Immature natural killer cell (primary cell): ENCODE results near the gene CARD16. TPM values are rescaled to one million over a fixed set of nuclear protein-coding genes. Genes with fewer than 3 reads are reported as not detected.
"Not testable (repeated sequence)": the region's sequence is repeated elsewhere in the genome, so short reads cannot be mapped to it uniquely, and the experiment has no call there.

ENCODE experiments used
- DNase-seq, 3 donors: peaks; one replicate each; pipeline ENCODE4 v3.0.0; 2022; ENCODE audit warnings: mixed read lengths in 1 of 3
- H3K27ac Mint-ChIP-seq, 6 donors: one replicate each; pipeline ENCODE4 v1.8.0; 2020; ENCODE audit warnings: mixed read lengths in 6 of 6, mild to moderate bottlenecking in 5 of 6, inconsistent platforms in 4 of 6, moderate library complexity in 3 of 6
- H3K27me3 Mint-ChIP-seq, 3 donors: one replicate each; pipeline ENCODE4 v1.8.0; 2020 to 2021; ENCODE audit warnings: low read depth in 3 of 3, mild to moderate bottlenecking in 3 of 3, mixed read lengths in 3 of 3, moderate library complexity in 3 of 3, inconsistent platforms in 1 of 3
- H3K36me3 Mint-ChIP-seq, 3 donors: one replicate each; pipeline ENCODE4 v1.8.0; 2020; ENCODE audit warnings: mixed read lengths in 3 of 3, inconsistent platforms in 2 of 3, mild to moderate bottlenecking in 2 of 3
- H3K4me1 Mint-ChIP-seq, 2 donors: one replicate each; pipeline ENCODE4 v1.8.0; 2020; ENCODE audit warnings: inconsistent platforms in 2 of 2, mild to moderate bottlenecking in 2 of 2, mixed read lengths in 2 of 2, moderate library complexity in 1 of 2
- H3K4me3 Mint-ChIP-seq, 5 donors: one replicate each; pipeline ENCODE4 v1.8.0; 2020; ENCODE audit warnings: mild to moderate bottlenecking in 5 of 5, mixed read lengths in 5 of 5, inconsistent platforms in 3 of 5, moderate library complexity in 3 of 5
- H3K9me3 Mint-ChIP-seq, 6 donors: one replicate each; pipeline ENCODE4 v1.8.0; 2020; ENCODE audit warnings: mild to moderate bottlenecking in 6 of 6, mixed read lengths in 6 of 6, inconsistent platforms in 4 of 6, moderate library complexity in 3 of 6
- polyA plus RNA-seq, 3 donors: library from polyadenylated mRNA; unstranded; fragments of 300-500 nt; fragmentation: Illumina TruSeq; gene quantifications; one replicate each; pipeline ENCODE4 v1.2.3, GENCODE V29; 2021

Gene CARD16
- polyA plus RNA-seq, result 100 to 1,000 TPM; 297 to 386 (median 368) TPM

GRCh38 chr11:105044557-105045524, at the start of gene CARD16:
TSS of gene CARD16 (minus strand) at chr11:105045335. CDS start at chr11:105045297, 38 bp downstream.
- H3K9me3 Mint-ChIP-seq, H3K27me3 Mint-ChIP-seq: not testable (repeated sequence)
- peaks cover 56 to 72% of the 10 kb centered on the region in 2 donors for H3K4me1 Mint-ChIP-seq
- peaks cover 24 to 26% (median 24%) of the 10 kb centered on the region in 3 donors for H3K36me3 Mint-ChIP-seq
- H3K4me3 Mint-ChIP-seq, result peak within 1 kb of the TSS; percentile 94 to 100 (median 97)
- H3K27ac Mint-ChIP-seq, result peak within 1 kb of the TSS; percentile 92 to 100 (median 98)
- peak; percentile 50 to 53 (median 51) for DNase-seq

DNA sequence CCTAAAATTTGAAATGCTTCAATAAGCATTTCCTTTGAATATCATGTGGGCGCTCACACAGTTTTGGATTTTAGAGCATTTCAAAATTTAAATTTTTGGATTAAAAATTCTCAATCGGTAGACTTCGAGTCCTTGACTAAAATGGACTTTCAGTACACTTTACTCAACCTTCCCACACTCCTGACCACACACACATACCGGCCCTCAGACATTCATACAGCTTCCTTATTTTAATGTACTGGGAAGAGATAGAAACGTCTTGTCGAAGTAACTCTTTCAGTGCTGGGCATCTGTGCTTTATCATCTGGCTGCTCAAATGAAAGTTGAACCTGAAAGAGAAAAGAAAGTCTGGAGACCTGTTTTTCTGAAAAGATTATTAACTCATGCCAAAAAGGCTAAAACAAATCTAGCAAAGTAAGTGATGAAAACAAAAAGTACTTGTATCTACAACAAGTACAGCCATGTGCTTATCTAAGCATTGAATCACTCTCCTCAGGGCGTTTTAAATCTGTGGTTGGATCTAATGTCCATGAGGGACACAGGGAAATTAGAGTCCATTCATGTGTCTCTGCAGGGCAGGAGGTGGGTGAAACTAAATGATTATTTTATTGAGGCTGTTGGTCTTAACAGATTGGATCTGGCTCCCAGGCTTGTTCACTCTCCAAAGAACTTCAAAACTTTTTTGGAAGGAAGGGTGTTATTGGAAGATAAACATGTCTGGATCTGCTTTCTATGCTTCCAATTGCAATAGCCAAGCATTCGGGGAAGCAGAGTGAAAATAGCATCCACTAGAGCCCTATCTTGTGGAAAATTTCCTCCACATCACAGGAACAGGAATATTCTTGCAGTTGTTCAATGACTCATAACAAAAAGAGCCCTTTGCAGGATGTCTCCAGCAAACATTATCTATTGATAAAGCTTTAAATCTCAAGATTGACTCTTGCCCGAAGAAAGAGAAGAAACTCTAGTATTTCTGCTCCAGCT, 47.4 kb upstream of the CARD16 start:
- no peaks in the 10 kb centered on the region for H3K36me3 Mint-ChIP-seq
- no peak overlapping the region for H3K27ac Mint-ChIP-seq
- peaks cover 0 to 6% (median 1%) of the 10 kb centered on the region in 3 donors for H3K27me3 Mint-ChIP-seq
- no peak overlapping the region for H3K4me3 Mint-ChIP-seq
- H3K9me3 Mint-ChIP-seq, result peaks cover 0 to 2% (median under 1%) of the 10 kb centered on the region in 6 donors
- DNase-seq, result no peak
- H3K4me1 Mint-ChIP-seq, result no peaks in the 10 kb centered on the region

- Mint-ChIP-seq H3K9me3 (no peaks in the 10 kb centered on the region), H3K4me3 (no peak overlapping the region), H3K27me3 (peaks cover 4 to 14% (median 12%) of the 10 kb centered on the region in 3 donors), H3K4me1 (peaks cover 14 to 18% of the 10 kb centered on the region in 2 donors), H3K27ac (no peak overlapping the region), H3K36me3 (no peaks in the 10 kb centered on the region)
- no peak for DNase-seq
Observed at GRCh38 chr11:105081412-105082150, 36.4 kb upstream of the CARD16 start.

- not testable (repeated sequence) for DNase-seq, H3K36me3 Mint-ChIP-seq, H3K9me3 Mint-ChIP-seq
- Mint-ChIP-seq H3K27ac (peak overlapping the region in 1 of 6 donors; percentile 1), H3K27me3 (peaks cover 0 to 10% (median 9%) of the 10 kb centered on the region in 3 donors), H3K4me1 (peaks cover 14 to 18% of the 10 kb centered on the region in 2 donors), H3K4me3 (peak overlapping the region in 1 of 5 donors; percentile 7)
Observed at GRCh38 chr11:105080171-105080906, 35.2 kb upstream of the CARD16 start.

DNA sequence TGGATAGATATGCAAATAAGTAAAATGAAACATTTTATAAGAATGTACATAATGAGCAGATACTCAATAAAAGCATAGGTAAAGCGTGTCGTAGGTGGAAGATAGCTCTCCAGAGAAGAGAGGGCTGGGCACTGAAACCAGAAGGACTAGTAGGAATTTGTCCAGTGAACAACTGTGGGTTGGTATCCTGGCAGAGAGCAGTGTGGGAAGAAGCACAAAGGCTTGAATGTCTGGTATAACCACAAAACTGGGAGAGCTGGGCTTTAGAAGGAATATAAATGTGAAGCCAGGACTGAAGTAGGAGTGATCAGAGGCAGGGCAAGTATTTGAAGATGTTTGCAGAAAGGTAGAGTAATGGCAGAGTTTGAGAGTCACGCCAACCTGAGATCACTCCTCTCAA, 33.1 kb upstream of the CARD16 start:
- no peaks in the 10 kb centered on the region for H3K9me3 Mint-ChIP-seq
- peaks cover 0 to 7% (median 7%) of the 10 kb centered on the region in 3 donors for H3K27me3 Mint-ChIP-seq
- H3K4me3 Mint-ChIP-seq, result no peak overlapping the region
- H3K36me3 Mint-ChIP-seq, result no peaks in the 10 kb centered on the region
- no peak overlapping the region for H3K27ac Mint-ChIP-seq
- no peak for DNase-seq
- H3K4me1 Mint-ChIP-seq, result peaks cover 14 to 18% of the 10 kb centered on the region in 2 donors

DNA sequence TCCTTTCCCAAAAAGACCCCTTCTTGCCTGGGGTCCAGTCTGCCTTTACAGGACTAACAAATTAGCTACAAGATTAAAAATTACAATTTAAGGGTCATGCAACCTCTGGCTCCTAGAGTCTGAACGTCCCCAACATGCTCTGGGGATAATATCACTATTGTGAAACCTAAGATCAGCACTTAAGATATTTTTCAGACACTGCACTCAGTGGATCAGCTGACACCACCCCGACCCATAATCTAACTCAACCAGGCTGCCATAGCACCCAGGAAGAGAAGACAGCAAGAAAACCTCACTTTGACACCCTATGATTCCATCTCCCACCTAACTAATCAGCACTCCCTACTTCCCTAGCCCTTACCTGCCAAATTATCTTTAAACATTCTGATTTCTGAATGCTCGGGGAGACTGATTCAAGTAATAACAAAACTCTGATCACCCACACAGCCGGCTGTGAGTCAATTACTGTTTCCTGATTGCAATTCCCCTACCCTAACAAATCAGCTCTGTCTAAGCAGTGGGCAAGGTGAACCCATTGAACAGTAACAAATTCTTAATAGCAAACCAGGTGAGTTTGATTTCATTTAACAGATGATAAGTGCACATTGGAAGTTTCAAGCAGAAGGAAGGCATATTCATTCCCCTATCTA, 32.1 kb upstream of the CARD16 start:
- peaks cover 14 to 18% of the 10 kb centered on the region in 2 donors for H3K4me1 Mint-ChIP-seq
- not testable (repeated sequence) for DNase-seq, H3K4me3 Mint-ChIP-seq, H3K27me3 Mint-ChIP-seq, H3K36me3 Mint-ChIP-seq, H3K27ac Mint-ChIP-seq, H3K9me3 Mint-ChIP-seq

DNA sequence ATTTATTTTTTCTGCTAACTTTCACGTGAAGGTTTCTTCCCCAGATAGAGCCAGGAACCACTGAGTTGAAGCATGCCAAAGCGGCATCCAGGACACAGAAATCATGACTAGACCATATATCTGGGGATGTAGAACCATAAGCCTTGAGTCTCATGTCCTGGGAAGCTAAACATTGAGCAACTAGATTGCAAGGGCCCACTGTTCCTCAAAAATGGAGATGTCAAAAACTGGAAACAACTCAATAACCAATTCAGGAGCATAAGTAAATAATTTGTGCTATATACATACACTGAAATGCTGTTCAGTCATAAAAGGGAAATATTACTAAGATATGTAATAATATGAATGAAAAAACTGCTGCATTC, 29.0 kb upstream of the CARD16 start:
- no peaks in the 10 kb centered on the region for H3K9me3 Mint-ChIP-seq
- H3K4me1 Mint-ChIP-seq, result peaks cover 3 to 10% of the 10 kb centered on the region in 2 donors
- H3K36me3 Mint-ChIP-seq, result no peaks in the 10 kb centered on the region
- H3K27ac Mint-ChIP-seq, result no peak overlapping the region
- H3K4me3 Mint-ChIP-seq, result no peak overlapping the region
- DNase-seq, result no peak
- peaks cover 0 to 9% (median 6%) of the 10 kb centered on the region in 3 donors for H3K27me3 Mint-ChIP-seq

DNA sequence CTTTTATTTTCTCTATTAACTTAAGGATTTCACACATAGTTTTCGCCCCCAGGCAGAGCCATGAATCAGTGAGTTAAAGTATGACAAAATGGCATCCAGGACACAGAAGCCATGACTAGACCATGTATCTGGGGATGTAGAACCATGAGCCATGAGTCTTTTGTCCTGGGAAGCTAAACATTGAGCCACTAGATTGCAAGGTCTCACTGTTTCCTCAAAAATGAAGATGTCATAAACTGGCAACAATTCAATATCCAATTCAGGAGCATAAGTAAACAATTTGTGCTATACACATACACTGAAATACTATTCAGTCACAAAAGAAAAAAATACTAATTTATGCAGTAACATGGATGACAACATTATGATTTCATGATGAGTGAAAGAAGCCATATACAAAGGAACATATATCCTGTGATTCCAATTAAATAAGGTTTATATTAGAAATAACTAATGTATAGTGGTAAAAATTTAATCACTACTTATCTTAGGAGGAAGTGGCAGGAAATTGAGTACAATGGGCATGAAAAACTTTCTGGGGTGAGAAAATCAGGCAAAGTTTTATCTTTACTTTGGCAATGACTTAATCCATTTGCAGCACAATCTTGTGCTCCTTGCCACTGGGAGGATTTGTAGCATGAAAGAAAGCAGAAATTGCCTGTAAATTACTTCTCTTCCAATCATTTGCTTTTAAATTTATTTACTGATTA, 28.5 kb upstream of the CARD16 start:
- H3K27me3 Mint-ChIP-seq, result peaks cover 0 to 9% (median 6%) of the 10 kb centered on the region in 3 donors
- no peaks in the 10 kb centered on the region for H3K9me3 Mint-ChIP-seq
- no peaks in the 10 kb centered on the region for H3K36me3 Mint-ChIP-seq

DNA sequence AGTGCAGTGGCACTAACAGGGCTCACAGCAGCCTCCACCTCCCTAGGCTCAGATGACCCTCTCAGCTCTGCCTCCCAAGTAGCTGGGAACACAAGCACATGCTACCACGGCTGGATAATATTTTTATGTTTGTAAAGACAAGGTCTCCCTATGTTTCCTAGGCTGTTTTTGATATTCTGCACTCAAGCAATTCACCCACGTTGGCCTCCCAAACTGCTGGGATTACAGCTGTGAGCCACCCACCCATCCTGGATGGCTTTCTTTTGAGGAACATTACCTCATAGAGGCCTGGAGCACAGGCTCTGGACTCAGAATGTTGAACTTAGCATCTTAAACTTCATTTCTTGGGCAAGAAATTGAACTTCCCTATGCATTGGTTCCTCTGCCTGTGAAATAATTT, 26.9 kb upstream of the CARD16 start:
- H3K4me3 Mint-ChIP-seq, DNase-seq, H3K36me3 Mint-ChIP-seq, H3K27ac Mint-ChIP-seq, H3K9me3 Mint-ChIP-seq, H3K27me3 Mint-ChIP-seq: not testable (repeated sequence)
- H3K4me1 Mint-ChIP-seq, result peaks cover 3 to 10% of the 10 kb centered on the region in 2 donors

More for the DNA sequence above, 28.5 kb upstream of the CARD16 start:
- Mint-ChIP-seq H3K4me3 (no peak overlapping the region), H3K4me1 (peaks cover 3 to 10% of the 10 kb centered on the region in 2 donors), H3K27ac (no peak overlapping the region)
- no peak for DNase-seq

DNA sequence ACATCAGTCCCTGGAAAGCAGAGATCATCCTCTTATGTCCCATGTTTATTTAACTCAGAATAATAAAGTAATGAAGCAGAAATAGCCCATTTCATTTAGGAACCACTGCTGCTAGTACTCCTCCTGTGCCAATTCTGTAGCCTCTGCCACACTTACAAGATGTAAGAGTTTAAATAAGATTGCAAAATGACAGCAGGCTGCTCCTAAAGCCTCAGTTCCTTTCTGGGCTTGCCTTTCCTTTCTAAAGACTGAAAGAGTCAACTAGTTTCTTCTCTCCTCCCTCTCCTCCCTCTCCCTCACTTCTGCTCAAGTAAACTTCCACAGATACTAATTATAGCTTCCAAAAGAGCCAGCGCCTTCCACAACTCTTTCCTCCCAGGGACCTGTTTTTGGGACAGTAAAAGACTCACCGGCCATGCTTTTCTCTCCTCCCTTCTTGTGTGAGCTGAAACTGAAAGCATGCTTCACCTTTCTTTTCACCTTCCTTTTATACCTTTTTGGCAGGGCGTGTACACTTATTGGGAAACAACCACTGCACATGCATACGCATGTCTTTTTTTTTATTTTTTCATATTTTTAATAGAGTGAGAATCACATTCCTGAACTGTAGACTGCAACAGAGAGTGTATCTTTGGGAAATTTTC, 26.1 kb upstream of the CARD16 start:
- H3K9me3 Mint-ChIP-seq, result no peaks in the 10 kb centered on the region
- peaks cover 3 to 10% of the 10 kb centered on the region in 2 donors for H3K4me1 Mint-ChIP-seq
- H3K27ac Mint-ChIP-seq, result no peak overlapping the region
- no peak overlapping the region for H3K4me3 Mint-ChIP-seq
- H3K27me3 Mint-ChIP-seq, result peaks cover 0 to 3% (median 0%) of the 10 kb centered on the region in 3 donors
- H3K36me3 Mint-ChIP-seq, result no peaks in the 10 kb centered on the region
- DNase-seq, result no peak

GRCh38 chr11:105070306-105070705, 25.2 kb upstream of the CARD16 start:
- no peaks in the 10 kb centered on the region for H3K9me3 Mint-ChIP-seq
- H3K4me1 Mint-ChIP-seq, result peaks cover 3 to 10% of the 10 kb centered on the region in 2 donors
- no peaks in the 10 kb centered on the region for H3K36me3 Mint-ChIP-seq
- DNase-seq, result no peak
- H3K4me3 Mint-ChIP-seq, result no peak overlapping the region
- peak overlapping the region in 1 of 6 donors; percentile 8 for H3K27ac Mint-ChIP-seq
- peaks cover 0 to 3% (median 2%) of the 10 kb centered on the region in 3 donors for H3K27me3 Mint-ChIP-seq
